Smooth muscle cell (in vitro differentiated cells): ENCODE measurements around the gene FBXL7. TPM values are rescaled to one million over a fixed set of nuclear protein-coding genes. Genes with fewer than 3 reads are reported as not detected.

Experiments used
- DNase-seq: peaks from one replicate; lab custom pipeline; 2025; ENCODE audit not compliant: unreplicated experiment; lab: John Stamatoyannopoulos, UW
- H2AFZ ChIP-seq: fragments of 200-600 bp; sonication (generic); 2 replicates; pipeline ENCODE4 v1.6.0; 2016; ENCODE audit warnings: antibody characterized with exemption, low read depth, mild to moderate bottlenecking
- H3F3A ChIP-seq: fragments of 200-600 bp; sonication (generic); 2 replicates; pipeline ENCODE4 v1.6.0; 2017; ENCODE audit warnings: antibody characterized with exemption, low read depth
- H3K27ac ChIP-seq: fragments of 200-600 bp; sonication (generic); 2 replicates; pipeline ENCODE4 v1.5.1; 2016; ENCODE audit warnings: low read depth, mild to moderate bottlenecking
- H3K27me3 ChIP-seq: fragments of 200-600 bp; sonication (generic); 2 replicates; pipeline ENCODE4 v1.6.1; 2016; ENCODE audit warnings: low read depth, mild to moderate bottlenecking
- H3K36me3 ChIP-seq: fragments of 200-600 bp; sonication (generic); 2 replicates; pipeline ENCODE4 v1.5.1; 2016; ENCODE audit warnings: low read depth
- H3K4me1 ChIP-seq: fragments of 200-600 bp; sonication (generic); 2 replicates; pipeline ENCODE4 v1.5.1; 2016; ENCODE audit warnings: low read depth
- H3K4me2 ChIP-seq: fragments of 200-600 bp; sonication (generic); 2 replicates; pipeline ENCODE4 v1.6.0; 2016; ENCODE audit warnings: mild to moderate bottlenecking
- H3K4me3 ChIP-seq: fragments of 200-600 bp; sonication (generic); 2 replicates; pipeline ENCODE4 v1.5.1; 2016; ENCODE audit warnings: mild to moderate bottlenecking
- H3K79me2 ChIP-seq: fragments of 200-600 bp; sonication (generic); 2 replicates; pipeline ENCODE4 v1.6.0; 2016; ENCODE audit warnings: low read depth, mild to moderate bottlenecking
- H3K9ac ChIP-seq: fragments of 200-600 bp; sonication (generic); 2 replicates; pipeline ENCODE4 v1.6.0; 2016; ENCODE audit warnings: low read depth
- H3K9me3 ChIP-seq: fragments of 200-600 bp; sonication (generic); replicated peaks from 2 replicates; pipeline ENCODE4 v1.5.1; 2016; ENCODE audit warnings: low read depth
- H4K20me1 ChIP-seq: fragments of 200-600 bp; sonication (generic); 2 replicates; pipeline ENCODE4 v1.6.0; 2016; ENCODE audit warnings: low read depth
- WGBS: methylation state at CpG from one replicate; pipeline ENCODE4 v1.1.7; 2016; ENCODE audit warnings: low lambda C conversion rate; 5-methylcytosine and 5-hydroxymethylcytosine counted together
- polyA plus RNA-seq: library from polyadenylated mRNA; unstranded; fragments of >200 nt; fragmentation: Nextera tagmentation; extraction: Ambion mirVana; gene quantifications from 2 replicates; pipeline ENCODE4 v1.2.1, GENCODE V29; 2016
- total RNA-seq: library from RNA; depleted of rRNA; stranded (reverse); fragments of >200 nt; gene quantifications from 2 replicates; pipeline ENCODE4 v1.2.3, GENCODE V29; 2014
- TF ChIP-seq, protein P1 (sequence below): fragments of 200-600 bp; sonication (generic); IDR thresholded peaks from 2 replicates; pipeline ENCODE4 v1.5.1; 2017; ENCODE audit warnings: borderline replicate concordance, mild to moderate bottlenecking, antibody characterized with exemption; ENCODE audit not compliant: insufficient read depth, poor library complexity, severe bottlenecking

Gene FBXL7
- total and polyA plus RNA-seq, 2 experiments from 2014 or later, result 20.2 to 21.0 TPM

GRCh38 chr5:15740383-15740782 lies 240.4 kb downstream of the FBXL7 start:
- Histone ChIP-seq H3K27ac (no peak overlapping the region), H3K79me2 (no peaks in the 10 kb centered on the region), H3K27me3 (no peaks in the 10 kb centered on the region), H3K4me1 (no peaks in the 10 kb centered on the region), H2AFZ (no peak overlapping the region), H3K9me3 (no peaks in the 10 kb centered on the region), H3K4me2 (no peak overlapping the region), H3K36me3 (no peaks in the 10 kb centered on the region), H4K20me1 (peaks cover 56% of the 10 kb centered on the region), H3K4me3 (no peak overlapping the region), H3F3A (no peaks in the 10 kb centered on the region), H3K9ac (no peak overlapping the region)
- TF ChIP-seq, protein P1, sequence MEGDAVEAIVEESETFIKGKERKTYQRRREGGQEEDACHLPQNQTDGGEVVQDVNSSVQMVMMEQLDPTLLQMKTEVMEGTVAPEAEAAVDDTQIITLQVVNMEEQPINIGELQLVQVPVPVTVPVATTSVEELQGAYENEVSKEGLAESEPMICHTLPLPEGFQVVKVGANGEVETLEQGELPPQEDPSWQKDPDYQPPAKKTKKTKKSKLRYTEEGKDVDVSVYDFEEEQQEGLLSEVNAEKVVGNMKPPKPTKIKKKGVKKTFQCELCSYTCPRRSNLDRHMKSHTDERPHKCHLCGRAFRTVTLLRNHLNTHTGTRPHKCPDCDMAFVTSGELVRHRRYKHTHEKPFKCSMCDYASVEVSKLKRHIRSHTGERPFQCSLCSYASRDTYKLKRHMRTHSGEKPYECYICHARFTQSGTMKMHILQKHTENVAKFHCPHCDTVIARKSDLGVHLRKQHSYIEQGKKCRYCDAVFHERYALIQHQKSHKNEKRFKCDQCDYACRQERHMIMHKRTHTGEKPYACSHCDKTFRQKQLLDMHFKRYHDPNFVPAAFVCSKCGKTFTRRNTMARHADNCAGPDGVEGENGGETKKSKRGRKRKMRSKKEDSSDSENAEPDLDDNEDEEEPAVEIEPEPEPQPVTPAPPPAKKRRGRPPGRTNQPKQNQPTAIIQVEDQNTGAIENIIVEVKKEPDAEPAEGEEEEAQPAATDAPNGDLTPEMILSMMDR, result no peak
- no peak for DNase-seq

GRCh38 chr5:15741591-15741990 lies 241.6 kb downstream of the FBXL7 start:
- no peak overlapping the region for H3K27ac ChIP-seq
- no peak overlapping the region for H3K4me2 ChIP-seq
- no peak overlapping the region for H3K9ac ChIP-seq
- 88% methylated on average over 5 of the region's 5 CpGs for WGBS
- no peaks in the 10 kb centered on the region for H3K9me3 ChIP-seq
- no peaks in the 10 kb centered on the region for H3K4me1 ChIP-seq
- H3K36me3 ChIP-seq, result no peaks in the 10 kb centered on the region
- H4K20me1 ChIP-seq, result peaks cover 56% of the 10 kb centered on the region
- TF ChIP-seq, protein P1, result no peak
- no peak overlapping the region for H3K4me3 ChIP-seq
- H3K27me3 ChIP-seq, result no peaks in the 10 kb centered on the region
- no peak for DNase-seq
- H3F3A ChIP-seq, result no peaks in the 10 kb centered on the region
- no peaks in the 10 kb centered on the region for H3K79me2 ChIP-seq
- H2AFZ ChIP-seq, result no peak overlapping the region

DNA sequence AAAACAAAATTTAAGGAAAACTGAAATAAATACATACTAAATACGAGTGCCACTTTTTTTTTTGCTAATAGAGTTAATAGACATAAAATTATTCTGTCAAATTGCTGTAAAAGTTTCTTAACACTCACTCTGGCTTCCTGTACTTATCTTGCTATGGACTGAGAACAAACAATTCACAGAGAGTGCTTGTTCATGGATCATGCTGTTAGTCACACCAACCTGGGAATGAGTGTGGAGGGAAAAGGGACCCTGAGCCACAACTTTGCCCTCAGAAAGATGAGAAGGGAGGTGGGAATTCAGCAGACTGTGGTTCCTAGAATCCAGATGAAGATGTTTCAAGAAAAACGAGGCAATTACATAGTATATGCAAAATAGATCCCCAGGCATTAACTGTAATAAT lies 246.9 kb downstream of the FBXL7 start:
- H3K4me3 ChIP-seq, result no peak overlapping the region
- no peak for DNase-seq
- H3F3A ChIP-seq, result no peaks in the 10 kb centered on the region
- H3K4me1 ChIP-seq, result no peaks in the 10 kb centered on the region
- peaks cover 63% of the 10 kb centered on the region for H4K20me1 ChIP-seq
- TF ChIP-seq, protein P1, result no peak
- no peak overlapping the region for H3K27ac ChIP-seq
- WGBS, result 78% methylated on average over 2 of the region's 2 CpGs
- no peaks in the 10 kb centered on the region for H3K9me3 ChIP-seq
- H3K4me2 ChIP-seq, result no peak overlapping the region
- no peaks in the 10 kb centered on the region for H3K36me3 ChIP-seq
- H3K27me3 ChIP-seq, result no peaks in the 10 kb centered on the region
- H3K79me2 ChIP-seq, result peaks cover 1% of the 10 kb centered on the region
- H2AFZ ChIP-seq, result no peak overlapping the region
- H3K9ac ChIP-seq, result no peak overlapping the region

GRCh38 chr5:15748266-15748665 lies 248.3 kb downstream of the FBXL7 start:
- DNase-seq, result no peak
- peaks cover 7% of the 10 kb centered on the region for H3K79me2 ChIP-seq
- no peak overlapping the region for H2AFZ ChIP-seq
- no peaks in the 10 kb centered on the region for H3K27me3 ChIP-seq
- H4K20me1 ChIP-seq, result peaks cover 78% of the 10 kb centered on the region
- H3K36me3 ChIP-seq, result no peaks in the 10 kb centered on the region
- no peak overlapping the region for H3K9ac ChIP-seq
- no peak overlapping the region for H3K27ac ChIP-seq
- no peaks in the 10 kb centered on the region for H3F3A ChIP-seq
- 79% methylated on average over 2 of the region's 2 CpGs for WGBS
- TF ChIP-seq, protein P1, result no peak
- no peaks in the 10 kb centered on the region for H3K4me1 ChIP-seq
- H3K4me2 ChIP-seq, result no peak overlapping the region
- no peaks in the 10 kb centered on the region for H3K9me3 ChIP-seq
- no peak overlapping the region for H3K4me3 ChIP-seq
